K562 (cell line): ENCODE results near the gene PRDM10. TPM values are rescaled to one million over a fixed set of nuclear protein-coding genes. Genes with fewer than 3 reads are reported as not detected.

Experiments
- ATAC-seq: fragments of 200-7000 bp; cut with Tn5 transposase; 3 replicates; pipeline ENCODE4 v1.9.1; 2020; ENCODE audit warnings: moderate library complexity
- BruUV-seq: library from RNA; stranded (reverse); fragments of 400-500 nt; replicated peaks from 2 replicates; lab custom pipeline; 2021; lab: Mats Ljungman, UMichigan
- CTCF ChIA-PET: fragments of 300-600 bp; formaldehyde crosslinking; extraction: SDS; loops from one replicate; lab custom pipeline; 2021; ENCODE audit warnings: low intra/inter-chr PET ratio; lab: Yijun Ruan, JAX
- POLR2A ChIA-PET: fragments of 300-600, 350-650 bp; sonication (Branson Sonifier 250); formaldehyde crosslinking; extraction: SDS; loops from one replicate; lab custom pipeline; 2021; ENCODE audit warnings: antibody characterized with exemption, inconsistent platforms; lab: Yijun Ruan, JAX
- DNase-seq, 4 experiments: peaks; one replicate each; pipeline versions ENCODE4 v3.0.0 to v3.0.0-alpha.2; 2011 to 2018; ENCODE audit warnings: low spot score in 3 of 4, mixed read lengths in 3 of 4; ENCODE audit errors: extremely low read depth in 1 of 4
- FAIRE-seq: peaks from 2 replicates; lab custom pipeline; 2011; peaks lifted over from hg19 to GRCh38; lab: Jason Lieb, UNC
- H2AFZ ChIP-seq: 2 replicates; pipeline ENCODE4 v1.6.0; 2011; ENCODE audit warnings: low read depth, low read length, control low read depth, inconsistent platforms
- H3K27ac ChIP-seq: fragments of 200-600 bp; 3 replicates; pipeline ENCODE4 v1.8.0; 2011; ENCODE audit warnings: low read depth, mild to moderate bottlenecking, control low read depth, inconsistent platforms, low read length, moderate library complexity, mixed read lengths; ENCODE audit errors: extremely low read depth
- H3K27me3 ChIP-seq, 2 experiments: fragments of 300-600 bp in 1 of 2; 2 replicates in 1 of 2; 3 replicates in 1 of 2; pipeline versions ENCODE4 v1.6.0 to v1.8.0; 2011; ENCODE audit warnings: inconsistent platforms in 2 of 2, low read length in 2 of 2, mild to moderate bottlenecking in 1 of 2, mixed read lengths in 1 of 2, moderate library complexity in 1 of 2; ENCODE audit not compliant: control insufficient read depth in 2 of 2, insufficient read depth in 2 of 2
- H3K36me3 ChIP-seq: fragments of 300-600 bp; 3 replicates; pipeline ENCODE4 v1.8.0; 2011; ENCODE audit warnings: mild to moderate bottlenecking, low read length, inconsistent platforms; ENCODE audit not compliant: control insufficient read depth, insufficient read depth
- H3K4me1 ChIP-seq, 2 experiments: fragments of 200-600 bp in 1 of 2; replicated peaks in 1 of 2; 2 replicates in 1 of 2; 3 replicates in 1 of 2; pipeline versions ENCODE4 v1.5.1 to v1.8.0; 2011; ENCODE audit warnings: inconsistent platforms in 2 of 2, low read length in 2 of 2, mild to moderate bottlenecking in 1 of 2, mixed read lengths in 1 of 2, moderate library complexity in 1 of 2; ENCODE audit not compliant: control insufficient read depth in 2 of 2, insufficient read depth in 2 of 2
- H3K4me2 ChIP-seq: 2 replicates; pipeline ENCODE4 v1.6.1; 2011; ENCODE audit warnings: low read length, control low read depth, inconsistent platforms, mixed read lengths; ENCODE audit not compliant: insufficient read depth
- H3K4me3 ChIP-seq: fragments of 200-600 bp; sonication (generic), shearing (Covaris generic); 2 replicates; pipeline ENCODE4 v1.5.1; 2016; ENCODE audit warnings: control low read depth, inconsistent platforms
- H3K79me2 ChIP-seq: fragments of 200-600 bp; 3 replicates; pipeline ENCODE4 v1.8.0; 2011; ENCODE audit warnings: low read length, inconsistent platforms; ENCODE audit not compliant: control insufficient read depth, insufficient read depth
- H3K9ac ChIP-seq, 2 experiments: 2 replicates each; pipeline versions ENCODE4 v1.6.0 to v1.6.1; 2011; ENCODE audit warnings: low read depth in 2 of 2, low read length in 2 of 2, control low read depth in 1 of 2, inconsistent platforms in 1 of 2, mild to moderate bottlenecking in 1 of 2, mixed read lengths in 1 of 2; ENCODE audit not compliant: insufficient read depth in 1 of 2
- H3K9me1 ChIP-seq: one replicate; pipeline ENCODE4 v1.6.0; 2011; ENCODE audit warnings: inconsistent platforms, mild to moderate bottlenecking, low read length, moderate library complexity; ENCODE audit not compliant: control insufficient read depth, insufficient read depth
- H3K9me3 ChIP-seq: replicated peaks from 2 replicates; pipeline ENCODE4 v1.5.1; 2011; ENCODE audit warnings: low read depth, low read length, inconsistent platforms; ENCODE audit not compliant: control insufficient read depth, insufficient read depth
- H4K20me1 ChIP-seq: replicated peaks from 2 replicates; pipeline ENCODE4 v1.6.1; 2011; ENCODE audit warnings: low read length, inconsistent platforms, mixed read lengths; ENCODE audit not compliant: control insufficient read depth, insufficient read depth
- ARID3A ChIP-seq: IDR thresholded peaks from 2 replicates; pipeline ENCODE4 v1.6.1; 2012; ENCODE audit warnings: low read depth, low read length, improper control_type of control experiment, borderline replicate concordance
- ATF3 ChIP-seq, 2 experiments: fragments of 450-650 bp in 1 of 2; sonication (generic) in 1 of 2; formaldehyde crosslinking in 1 of 2; IDR thresholded peaks in 1 of 2; conservative IDR thresholded peaks in 1 of 2; 2 replicates each; pipeline versions ENCODE4 v1.6.1 to v1.8.1; 2016 to 2023; ENCODE audit warnings: mild to moderate bottlenecking in 2 of 2, moderate library complexity in 2 of 2, inconsistent platforms in 1 of 2, missing genetic modification reagents in 1 of 2
- CEBPB ChIP-seq: fragments of 450-650 bp; IDR thresholded peaks from 2 replicates; pipeline ENCODE4 v1.6.1; 2016; ENCODE audit warnings: missing genetic modification characterization, missing compliant biosample characterization
- CEBPG ChIP-seq, 3 experiments: fragments of 200-800 bp in 1 of 3; sonication (Bioruptor generic) in 1 of 3; sonication (generic) in 1 of 3; formaldehyde crosslinking in 1 of 3; IDR thresholded peaks in 2 of 3; conservative IDR thresholded peaks in 1 of 3; 2 replicates each; pipeline versions ENCODE4 v1.6.1 to v1.8.0; 2016 to 2022; ENCODE audit warnings: missing compliant biosample characterization in 2 of 3, missing genetic modification characterization in 2 of 3, mild to moderate bottlenecking in 1 of 3, missing genetic modification reagents in 1 of 3
- CTBP1 ChIP-seq: fragments of 450-650 bp; IDR thresholded peaks from 2 replicates; pipeline ENCODE4 v1.6.1; 2016; ENCODE audit warnings: borderline replicate concordance
- RNF2 ChIP-seq: sonication (generic); IDR thresholded peaks from 2 replicates; pipeline ENCODE4 v1.6.1; 2016
- ZNF197 ChIP-seq: fragments of 200-800 bp; sonication (Bioruptor generic); IDR thresholded peaks from 2 replicates; pipeline ENCODE4 v1.6.1; 2016; ENCODE audit warnings: low read depth, missing genetic modification characterization, missing compliant biosample characterization
- ZNF780A ChIP-seq: fragments of 250-450 bp; sonication (Bioruptor Pico); IDR thresholded peaks from 2 replicates; pipeline ENCODE4 v1.5.0; 2021; ENCODE audit warnings: mild to moderate bottlenecking
- WGBS: fragments of 100-300 bp; shearing (Covaris generic); methylation state at CpG from one replicate; pipeline ENCODE4 v1.1.6; 2016; ENCODE audit warnings: low coverage, mixed read lengths; ENCODE audit not compliant: insufficient coverage; ENCODE audit errors: missing lambda C conversion rate; 5-methylcytosine and 5-hydroxymethylcytosine counted together
- in situ Hi-C: fragments of 300-500 bp; cut with MboI; formaldehyde crosslinking; loops from 4 replicates; pipeline ENCODE4 v1.15.0; 2018; ENCODE audit warnings: inconsistent platforms, mixed read lengths
- intact Hi-C: fragments of 100-400 bp; cut with micrococcal nuclease; formaldehyde crosslinking; loops from 2 replicates; pipeline ENCODE4 v1.14.2; 2022
- polyA plus RNA-seq, 8 experiments: library from polyadenylated mRNA; depleted of rRNA in 4 of 8; stranded (reverse) in 5 of 8; unstranded in 3 of 8; fragments of >200 nt; fragmentation: Nextera tagmentation in 2 of 8; fragmentation: Illumina TruSeq in 1 of 8; extraction: Ambion mirVana in 2 of 8; extraction: Trizol in 1 of 8; gene quantifications; 2 replicates each; pipeline versions ENCODE4 v1.2.1 to v1.2.3, GENCODE V29; 2011 to 2014; ENCODE audit warnings: inconsistent platforms in 1 of 8, missing spikeins in 1 of 8
- total RNA-seq, 7 experiments: library from RNA; depleted of rRNA in 6 of 7; stranded (reverse); fragments of >200 nt in 6 of 7; fragmentation: Illumina TruSeq in 2 of 7; extraction: Trizol in 2 of 7; gene quantifications; 2 replicates each; pipeline versions ENCODE4 v1.2.1 to v1.2.3, GENCODE V29; 2011 to 2021; ENCODE audit warnings: low replicate concordance in 1 of 7

Gene PRDM10
- total and polyA plus RNA-seq, 9 of the 15 experiments (the other 6 are each of a cell fraction or from before 2014, with no cell fraction given): 0.89 to 9.3 (median 4.5) TPM

GRCh38 chr11:130031945-130032344 lies 29.3 kb upstream of the PRDM10 start:
- ATAC-seq: peak; percentile 25; the same call in 1 of the 3 replicates
- no peaks in the 10 kb centered on the region for H4K20me1 ChIP-seq
- ChIA-PET CTCF (no interaction called here), POLR2A (interaction anchor here (0.8 to 1.0 kb wide), 2 partner anchors 28 to 118 kb away, joined by 3 read pairs; no protein-coding TSS in a partner anchor)
- no peak overlapping the region for H3K27ac ChIP-seq
- H3K36me3 ChIP-seq: no peaks in the 10 kb centered on the region
- peak; percentile 69 for TF ChIP-seq ATF3 (IDR thresholded peaks at IDR 0.05)
- no peak for TF ChIP-seq ATF3 (CRISPR knock-in tag; conservative IDR thresholded peaks at IDR 0.05)
- no peak for TF ChIP-seq ZNF780A (CRISPR knock-in tag)
- no peak for TF ChIP-seq RNF2
- peak; percentile 58 for TF ChIP-seq CEBPB
- TF ChIP-seq ZNF197 (CRISPR knock-in tag): no peak
- TF ChIP-seq CEBPG (CRISPR knock-in tag; IDR thresholded peaks at IDR 0.05): no peak
- peak in 1 of 2 experiments; percentile 35; a peak in 1 of 4 replicates for TF ChIP-seq CEBPG (tag; conservative IDR thresholded peaks at IDR 0.05 in 1 of 2, IDR thresholded peaks at IDR 0.05 in 1 of 2)
- TF ChIP-seq CTBP1: no peak
- no peak for TF ChIP-seq ARID3A
- H3K27me3 ChIP-seq: no peaks in the 10 kb centered on the region
- H3K4me2 ChIP-seq: no peak overlapping the region
- DNase-seq: no peak
- H3K9me3 ChIP-seq: no peaks in the 10 kb centered on the region
- H3K4me1 ChIP-seq: peaks cover 0 to 4% of the 10 kb centered on the region in 2 experiments; a peak in 1 of 5 replicates
- H2AFZ ChIP-seq: no peak overlapping the region
- intact Hi-C loops (no loop called here), in situ Hi-C loops (loop anchor here (10.0 kb wide), 1 partner anchor 1513 kb away; no protein-coding TSS in a partner anchor)
- BruUV-seq: no TSS peak
- H3K9me1 ChIP-seq: no peaks in the 10 kb centered on the region
- no peaks in the 10 kb centered on the region for H3K79me2 ChIP-seq
- H3K9ac ChIP-seq: no peak overlapping the region
- FAIRE-seq: no peak
- 58% methylated on average over 2 of the region's 2 CpGs for WGBS
- H3K4me3 ChIP-seq: no peak overlapping the region
